GM10266 (cell line): Measurements from ENCODE around the gene SEL1L2.

Source experiments
- DNase-seq: peaks from one replicate; pipeline ENCODE4 v3.0.0; 2012; ENCODE audit errors: extremely low spot score
- CTCF ChIP-seq: IDR thresholded peaks from 2 replicates; pipeline ENCODE4 v1.5.1; 2012; ENCODE audit warnings: mild to moderate bottlenecking, low read depth; ENCODE audit not compliant: control insufficient read depth, insufficient read depth; ENCODE audit errors: missing control alignments

Gene SEL1L2

GRCh38 chr20:13960119-13960518 is 30.3 kb downstream of the SEL1L2 start:
- no peak for DNase-seq

GRCh38 chr20:13953227-13953626 is 37.2 kb downstream of the SEL1L2 start:
- no peak for TF ChIP-seq CTCF
- DNase-seq: no peak

More at GRCh38 chr20:13960119-13960518, 30.3 kb downstream of the SEL1L2 start:
- TF ChIP-seq CTCF: no peak

- TF ChIP-seq CTCF: no peak
- DNase-seq: no peak
Observed at GRCh38 chr20:13947719-13948118, 42.7 kb downstream of the SEL1L2 start.

- no peak for DNase-seq
- no peak for TF ChIP-seq CTCF
Observed at GRCh38 chr20:13941031-13941430, 49.4 kb downstream of the SEL1L2 start.

GRCh38 chr20:13936781-13937576 is 53.4 kb downstream of the SEL1L2 start:
- TF ChIP-seq CTCF: no peak
- no peak for DNase-seq

GRCh38 chr20:13934992-13935894 is 55.2 kb downstream of the SEL1L2 start:
- TF ChIP-seq CTCF: no peak
- DNase-seq: no peak
